Measurements from ENCODE around the gene PODNL1. TPM values are rescaled to one million over a fixed set of nuclear protein-coding genes. Genes with fewer than 3 reads are reported as not detected.

PODNL1 gene
- total RNA-seq, 2 donors from 2014 or later, result 0.66 TPM; not detected in 1

GRCh38 chr19:13881692-13882418 lies 56.4 kb downstream of the PODNL1 start:
- peak in 2 of 4 donors; percentile 40 to 50 for DNase-seq
- Histone ChIP-seq H3K27me3 (no peaks in the 10 kb centered on the region), H3K4me1 (peaks cover 62% of the 10 kb centered on the region), H3K27ac (peak overlapping the region in 3 of 4 donors; percentile 14 to 90 (median 89)), H3K36me3 (replicated peaks in 1 of 2; ENCODE audit: insufficient read depth in 1 of 2, low read depth in 2 of 2) (no peaks in the 10 kb centered on the region), H3K9me3 (no peaks in the 10 kb centered on the region), H3K4me3 (no peak overlapping the region)
- WGBS, 2 donors, result 53 to 76% methylated on average over 8 to 16 of the region's 17 CpGs
- ATAC-seq, result no peak
- TF ChIP-seq, protein P1, sequence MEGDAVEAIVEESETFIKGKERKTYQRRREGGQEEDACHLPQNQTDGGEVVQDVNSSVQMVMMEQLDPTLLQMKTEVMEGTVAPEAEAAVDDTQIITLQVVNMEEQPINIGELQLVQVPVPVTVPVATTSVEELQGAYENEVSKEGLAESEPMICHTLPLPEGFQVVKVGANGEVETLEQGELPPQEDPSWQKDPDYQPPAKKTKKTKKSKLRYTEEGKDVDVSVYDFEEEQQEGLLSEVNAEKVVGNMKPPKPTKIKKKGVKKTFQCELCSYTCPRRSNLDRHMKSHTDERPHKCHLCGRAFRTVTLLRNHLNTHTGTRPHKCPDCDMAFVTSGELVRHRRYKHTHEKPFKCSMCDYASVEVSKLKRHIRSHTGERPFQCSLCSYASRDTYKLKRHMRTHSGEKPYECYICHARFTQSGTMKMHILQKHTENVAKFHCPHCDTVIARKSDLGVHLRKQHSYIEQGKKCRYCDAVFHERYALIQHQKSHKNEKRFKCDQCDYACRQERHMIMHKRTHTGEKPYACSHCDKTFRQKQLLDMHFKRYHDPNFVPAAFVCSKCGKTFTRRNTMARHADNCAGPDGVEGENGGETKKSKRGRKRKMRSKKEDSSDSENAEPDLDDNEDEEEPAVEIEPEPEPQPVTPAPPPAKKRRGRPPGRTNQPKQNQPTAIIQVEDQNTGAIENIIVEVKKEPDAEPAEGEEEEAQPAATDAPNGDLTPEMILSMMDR (IDR thresholded peaks at IDR 0.05), result no peak
- no peak for TF ChIP-seq POLR2A (IDR thresholded peaks at IDR 0.05)
- intact Hi-C loops (cut with DNase I), result loop anchor here (5.0 kb wide), 1 partner anchor 190 kb away; the partner anchor contains the start of gene MISP3

DNA sequence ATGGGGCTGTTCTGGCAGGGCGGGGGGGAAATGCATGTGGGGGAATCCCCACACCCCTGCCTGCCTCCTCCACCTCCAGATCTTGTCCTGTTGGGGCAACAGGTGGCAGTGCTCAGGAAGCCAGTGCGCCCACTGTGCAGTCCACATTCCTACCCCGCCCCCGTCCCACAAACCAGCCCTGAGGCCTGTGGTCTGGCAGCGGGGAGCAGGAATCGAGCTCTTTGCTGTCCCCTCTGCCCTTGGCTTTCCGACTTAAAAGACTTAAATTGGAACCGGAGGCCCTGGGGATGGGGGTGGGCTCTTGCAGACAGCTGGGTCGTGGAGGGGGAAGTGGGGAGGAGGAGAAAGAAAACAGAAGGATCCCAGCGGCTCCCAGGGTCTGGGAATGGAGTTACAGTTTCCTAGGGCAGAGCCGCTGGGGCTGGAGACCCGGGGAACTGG lies 56.9 kb downstream of the PODNL1 start:
- no peaks in the 10 kb centered on the region for H3K9me3 ChIP-seq
- no peak overlapping the region for H3K4me3 ChIP-seq
- 69% methylated on average over 4 to 10 of the region's 12 CpGs for WGBS, 2 donors
- TF ChIP-seq POLR2A (IDR thresholded peaks at IDR 0.05), result no peak
- TF ChIP-seq, protein P1 (IDR thresholded peaks at IDR 0.05), result no peak
- intact Hi-C loops (cut with DNase I), result loop anchor here (5.0 kb wide), 1 partner anchor 191 kb away; the partner anchor contains the start of gene MISP3
- no peaks in the 10 kb centered on the region for H3K27me3 ChIP-seq
- H3K4me1 ChIP-seq, result peaks cover 61% of the 10 kb centered on the region
- ATAC-seq (no peak), DNase-seq (peak in 1 of 4 donors; percentile 19)
- H3K27ac ChIP-seq, result peak overlapping the region in 3 of 4 donors; percentile 14 to 90 (median 89)
- H3K36me3 ChIP-seq (replicated peaks in 1 of 2; ENCODE audit: insufficient read depth in 1 of 2, low read depth in 2 of 2), result no peaks in the 10 kb centered on the region

Other genes with a start within 250 kb of the PODNL1 start
- 10 to 100 TPM; 69.0 to 82.7 TPM for gene MRI1, start 173.9 kb downstream of the PODNL1 start, total RNA-seq
- gene C19orf53, start 164.0 kb downstream of the PODNL1 start, total RNA-seq, result 100 to 1,000 TPM in 1 of 2 donors, 10 to 100 TPM in 1; 47.7 to 103 TPM
- 10 to 100 TPM in 1 of 2 donors, 1 to 10 TPM in 1; 3.4 to 12.5 TPM for gene ZSWIM4, start 143.0 kb downstream of the PODNL1 start, total RNA-seq
- gene NANOS3, start 61.3 kb downstream of the PODNL1 start, total RNA-seq, result not detected
- 1 to 10 TPM; 3.0 to 4.9 TPM for gene BRME1, start 32.3 kb downstream of the PODNL1 start, total RNA-seq
- 10 to 100 TPM; 35.5 to 52.1 TPM for gene CC2D1A, start 32.2 kb downstream of the PODNL1 start, total RNA-seq
- gene DCAF15, start 14.1 kb upstream of the PODNL1 start, total RNA-seq, result 10 to 100 TPM in 1 of 2 donors, 1 to 10 TPM in 1; 7.0 to 20.4 TPM
- gene RFX1, start 67.9 kb upstream of the PODNL1 start, total RNA-seq, result 1 to 10 TPM; 3.9 to 7.6 TPM
- not detected for gene RLN3, start 89.7 kb upstream of the PODNL1 start, total RNA-seq
- gene IL27RA, start 93.3 kb upstream of the PODNL1 start, total RNA-seq, result 1 to 10 TPM; 1.3 to 3.6 TPM
- 10 to 100 TPM; 17.4 to 28.3 TPM for gene PALM3, start 123.7 kb upstream of the PODNL1 start, total RNA-seq
- 10 to 100 TPM; 21.1 to 25.7 TPM for gene MISP3, start 134.4 kb upstream of the PODNL1 start, total RNA-seq
- not detected for gene C19orf67, start 147.4 kb upstream of the PODNL1 start, total RNA-seq
- gene SAMD1, start 152.3 kb upstream of the PODNL1 start, total RNA-seq, result 10 to 100 TPM; 11.2 to 22.1 TPM
- 10 to 100 TPM; 15.5 to 22.6 TPM for gene PRKACA, start 179.3 kb upstream of the PODNL1 start, total RNA-seq
- gene ASF1B, start 198.2 kb upstream of the PODNL1 start, total RNA-seq, result 1 to 10 TPM in 1 of 2 donors, under 1 TPM in 1; 0.26 to 1.6 TPM